ENCODE results near the gene PLA2G1B. TPM values are rescaled to one million over a fixed set of nuclear protein-coding genes. Genes with fewer than 3 reads are reported as not detected.

Gene PLA2G1B
- total RNA-seq, 1 donor: not detected

GRCh38 chr12:120283318-120283717 is 44.3 kb downstream of the PLA2G1B start:
- Histone ChIP-seq H3K27ac (ENCODE audit: low read depth, low read length) (no peak overlapping the region), H3K9me3 (ENCODE audit: low read depth, low read length) (no peaks in the 10 kb centered on the region), H2AFZ (ENCODE audit: low read length) (no peak overlapping the region), H3K79me2 (ENCODE audit: insufficient read depth, low read length) (no peaks in the 10 kb centered on the region), H3K27me3 (ENCODE audit: insufficient read depth, low read length) (no peaks in the 10 kb centered on the region), H3K4me1 (ENCODE audit: insufficient read depth, low read length) (peaks cover 3% of the 10 kb centered on the region), H3K36me3 (ENCODE audit: insufficient read depth, low read length) (no peaks in the 10 kb centered on the region), H3K4me2 (ENCODE audit: insufficient read depth, low read length) (no peak overlapping the region), H4K20me1 (ENCODE audit: insufficient read depth, low read length) (no peaks in the 10 kb centered on the region), H3K4me3 (ENCODE audit: insufficient read depth, low read length) (no peak overlapping the region)
- TF ChIP-seq CTCF (IDR thresholded peaks at IDR 0.05; ENCODE audit: extremely low read depth, low read depth, low read length): no peak
- peak; percentile 56 for DNase-seq (ENCODE audit: insufficient read length, low spot score, missing footprints)

GRCh38 chr12:120278137-120279069 is 49.2 kb downstream of the PLA2G1B start:
- DNase-seq (ENCODE audit: insufficient read length, low spot score, missing footprints): no peak
- Histone ChIP-seq H3K4me3 (ENCODE audit: insufficient read depth, low read length) (no peak overlapping the region), H3K4me2 (ENCODE audit: insufficient read depth, low read length) (no peak overlapping the region), H3K36me3 (ENCODE audit: insufficient read depth, low read length) (no peaks in the 10 kb centered on the region), H3K79me2 (ENCODE audit: insufficient read depth, low read length) (no peaks in the 10 kb centered on the region), H4K20me1 (ENCODE audit: insufficient read depth, low read length) (no peaks in the 10 kb centered on the region), H3K9me3 (ENCODE audit: low read depth, low read length) (no peaks in the 10 kb centered on the region), H3K27me3 (ENCODE audit: insufficient read depth, low read length) (no peaks in the 10 kb centered on the region), H3K4me1 (ENCODE audit: insufficient read depth, low read length) (peaks cover 6% of the 10 kb centered on the region), H3K27ac (ENCODE audit: low read depth, low read length) (no peak overlapping the region), H2AFZ (ENCODE audit: low read length) (no peak overlapping the region)
- no peak for TF ChIP-seq CTCF (IDR thresholded peaks at IDR 0.05; ENCODE audit: extremely low read depth, low read depth, low read length)

GRCh38 chr12:120276734-120277133 is 50.8 kb downstream of the PLA2G1B start:
- Histone ChIP-seq H3K4me3 (ENCODE audit: insufficient read depth, low read length) (no peak overlapping the region), H3K9me3 (ENCODE audit: low read depth, low read length) (no peaks in the 10 kb centered on the region), H3K27me3 (ENCODE audit: insufficient read depth, low read length) (no peaks in the 10 kb centered on the region), H3K79me2 (ENCODE audit: insufficient read depth, low read length) (no peaks in the 10 kb centered on the region), H4K20me1 (ENCODE audit: insufficient read depth, low read length) (no peaks in the 10 kb centered on the region), H3K36me3 (ENCODE audit: insufficient read depth, low read length) (no peaks in the 10 kb centered on the region), H2AFZ (ENCODE audit: low read length) (peak overlapping the region; percentile 37), H3K4me1 (ENCODE audit: insufficient read depth, low read length) (peaks cover 6% of the 10 kb centered on the region), H3K27ac (ENCODE audit: low read depth, low read length) (peak overlapping the region; percentile 41), H3K4me2 (ENCODE audit: insufficient read depth, low read length) (peak overlapping the region; percentile 36)
- no peak for TF ChIP-seq CTCF (IDR thresholded peaks at IDR 0.05; ENCODE audit: extremely low read depth, low read depth, low read length)
- DNase-seq (ENCODE audit: insufficient read length, low spot score, missing footprints): peak; percentile 48

Small RNA genes within 50 kb of the gene (small RNA-seq; reads per million reads assigned to genes)
- 136 reads per million, percentile 97 among the genes with 10 or more reads in this experiment for gene RNU4-1
- 404 reads per million, percentile 98 among the genes with 10 or more reads in this experiment for gene RNU4-2
- not detected for gene RNU6-1088P

Other genes with a start within 250 kb of the PLA2G1B start
- 25.0 and 27.4 TPM in 2 replicates for gene RAB35, start 211.0 kb downstream of the PLA2G1B start, total RNA-seq
- 103 and 143 TPM in 2 replicates for gene GCN1, start 133.1 kb downstream of the PLA2G1B start, total RNA-seq
- 2,042 and 2,075 TPM in 2 replicates for gene RPLP0, start 126.7 kb downstream of the PLA2G1B start, total RNA-seq
- gene PXN, start 62.0 kb downstream of the PLA2G1B start, total RNA-seq: 41.6 and 46.3 TPM in 2 replicates
- gene RNU4-2, start 35.9 kb downstream of the PLA2G1B start, total RNA-seq: under 0.01 TPM in 2 replicates
- gene RNU4-1, start 34.5 kb downstream of the PLA2G1B start, total RNA-seq: under 0.01 TPM in 2 replicates
- gene SIRT4, start 25.5 kb downstream of the PLA2G1B start, total RNA-seq: 1.1 and 1.2 TPM in 2 replicates
- gene MSI1, start 41.4 kb upstream of the PLA2G1B start, total RNA-seq: under 0.01 TPM in 2 replicates
- gene COX6A1, start 110.3 kb upstream of the PLA2G1B start, total RNA-seq: 224 and 256 TPM in 2 replicates
- 19.2 and 19.9 TPM in 2 replicates for gene TRIAP1, start 118.6 kb upstream of the PLA2G1B start, total RNA-seq
- gene GATC, start 118.7 kb upstream of the PLA2G1B start, total RNA-seq: 14.5 and 20.0 TPM in 2 replicates
- 103 and 107 TPM in 2 replicates for gene SRSF9, start 142.0 kb upstream of the PLA2G1B start, total RNA-seq
- 162 and 168 TPM in 2 replicates for gene DYNLL1, start 168.3 kb upstream of the PLA2G1B start, total RNA-seq
- 15.2 and 19.2 TPM in 2 replicates for gene COQ5, start 201.4 kb upstream of the PLA2G1B start, total RNA-seq
- gene RNF10, start 206.6 kb upstream of the PLA2G1B start, total RNA-seq: 117 and 122 TPM in 2 replicates